Measurements from ENCODE around the gene PDE4B.

PDE4B gene

GRCh38 chr1:66278260-66279021, 485.7 kb downstream of the PDE4B start:
- no peak for DNase-seq (ENCODE audit: low read depth in 2 of 3, low spot score in 1 of 3)

- no peak for DNase-seq (ENCODE audit: low read depth in 2 of 3, low spot score in 1 of 3)
These were observed 489.1 kb downstream of the PDE4B start for GRCh38 chr1:66281808-66282207.

- DNase-seq (ENCODE audit: low read depth in 2 of 3, low spot score in 1 of 3): peak; percentile 47 to 74 (median 52)
These were observed 489.7 kb downstream of the PDE4B start for GRCh38 chr1:66282343-66282852.

- no peak for DNase-seq (ENCODE audit: low read depth in 2 of 3, low spot score in 1 of 3)
These were observed 490.4 kb downstream of the PDE4B start for GRCh38 chr1:66282891-66283621.

GRCh38 chr1:66283622-66284041, 490.9 kb downstream of the PDE4B start:
- peak in 1 of 3 donors; percentile 43 for DNase-seq (ENCODE audit: low read depth in 2 of 3, low spot score in 1 of 3)

- DNase-seq (ENCODE audit: low read depth in 2 of 3, low spot score in 1 of 3): no peak
These were observed 492.1 kb downstream of the PDE4B start for GRCh38 chr1:66284746-66285145.

- no peak for DNase-seq (ENCODE audit: low read depth in 2 of 3, low spot score in 1 of 3)
These were observed 493.0 kb downstream of the PDE4B start for GRCh38 chr1:66285618-66286270.

- DNase-seq (ENCODE audit: low read depth in 2 of 3, low spot score in 1 of 3): no peak
These were observed 493.6 kb downstream of the PDE4B start for GRCh38 chr1:66286307-66286706.

GRCh38 chr1:66288048-66288447, 495.4 kb downstream of the PDE4B start:
- DNase-seq (ENCODE audit: low read depth in 2 of 3, low spot score in 1 of 3): no peak

- DNase-seq (ENCODE audit: low read depth in 2 of 3, low spot score in 1 of 3): no peak
These were observed 498.3 kb downstream of the PDE4B start for GRCh38 chr1:66290761-66291530.

- no peak for DNase-seq (ENCODE audit: low read depth in 2 of 3, low spot score in 1 of 3)
These were observed 498.8 kb downstream of the PDE4B start for GRCh38 chr1:66291531-66291864.

GRCh38 chr1:66292305-66292704, 499.6 kb downstream of the PDE4B start:
- no peak for DNase-seq (ENCODE audit: low read depth in 2 of 3, low spot score in 1 of 3)

- no peak for DNase-seq (ENCODE audit: low read depth in 2 of 3, low spot score in 1 of 3)
These were observed 500.2 kb downstream of the PDE4B start for GRCh38 chr1:66292944-66293343.

- DNase-seq (ENCODE audit: low read depth in 2 of 3, low spot score in 1 of 3): no peak
These were observed 502.1 kb downstream of the PDE4B start for GRCh38 chr1:66294707-66295370.

- DNase-seq (ENCODE audit: low read depth in 2 of 3, low spot score in 1 of 3): no peak
These were observed 503.1 kb downstream of the PDE4B start for GRCh38 chr1:66295803-66296202.

GRCh38 chr1:66296370-66296769, 503.7 kb downstream of the PDE4B start:
- DNase-seq (ENCODE audit: low read depth in 2 of 3, low spot score in 1 of 3): no peak

GRCh38 chr1:66296951-66297350, 504.3 kb downstream of the PDE4B start:
- DNase-seq (ENCODE audit: low read depth in 2 of 3, low spot score in 1 of 3): no peak

GRCh38 chr1:66298464-66298863, 505.8 kb downstream of the PDE4B start:
- DNase-seq (ENCODE audit: low read depth in 2 of 3, low spot score in 1 of 3): no peak

GRCh38 chr1:66300280-66300971, 507.7 kb downstream of the PDE4B start:
- DNase-seq (ENCODE audit: low read depth in 2 of 3, low spot score in 1 of 3): no peak

GRCh38 chr1:66300972-66301451, 508.3 kb downstream of the PDE4B start:
- DNase-seq (ENCODE audit: low read depth in 2 of 3, low spot score in 1 of 3): peak in 2 of 3 donors; percentile 29 to 30

Data from stimulated activated CD4-positive, alpha-beta T cell treated with anti-CD3 and anti-CD28 coated beads, Interleukin-12 subunit alpha, Interleukin-12 subunit beta, amount 100 ng/mL, for 48 hours (primary cell).